Measurements from ENCODE around the gene BBS2.

The BBS2 gene

GRCh38 chr16:56519459-56520250 lies at the start of gene BBS2:
Gene BBS2 (minus strand): TSS chr16:56520024. CDS start chr16:56519862, 162 bp downstream.
- in situ Hi-C loops (cut with HindIII; ENCODE audit: low sequenced_read_pairs), result no loop called here

- in situ Hi-C loops (cut with HindIII; ENCODE audit: low sequenced_read_pairs), result loop anchor here (5.0 kb wide), 1 partner anchor 87 kb away; the partner anchor contains the start of gene MT1B
These were observed 45.1 kb upstream of the BBS2 start, which contains the start of gene MT4 for GRCh38 chr16:56564793-56565477. Gene MT4 (plus strand): TSS chr16:56565073. CDS start chr16:56565129, 56 bp downstream.

GRCh38 chr16:56561126-56561525 lies 41.3 kb upstream of the BBS2 start:
- in situ Hi-C loops (cut with HindIII; ENCODE audit: low sequenced_read_pairs), result no loop called here

DNA sequence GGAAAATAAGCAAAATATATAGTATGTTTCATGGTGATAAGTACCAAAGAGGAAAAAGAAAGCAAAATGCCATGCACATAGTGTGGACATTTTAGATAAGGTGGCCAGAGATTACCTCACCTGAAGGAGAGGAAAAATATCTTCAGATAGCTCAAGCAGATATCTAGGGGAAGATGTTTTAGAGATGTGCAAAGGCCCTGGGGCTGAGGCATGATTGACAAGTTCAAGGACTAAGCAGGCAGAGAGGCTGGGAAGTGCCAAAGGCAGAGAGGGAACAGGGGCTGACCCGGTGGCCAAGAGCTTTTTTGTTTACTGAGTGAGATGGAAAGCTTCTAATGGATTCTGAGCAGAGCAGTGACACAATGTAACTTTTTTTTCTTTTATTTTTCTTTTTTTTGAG lies 40.6 kb upstream of the BBS2 start:
- in situ Hi-C loops (cut with HindIII; ENCODE audit: low sequenced_read_pairs), result no loop called here

DNA sequence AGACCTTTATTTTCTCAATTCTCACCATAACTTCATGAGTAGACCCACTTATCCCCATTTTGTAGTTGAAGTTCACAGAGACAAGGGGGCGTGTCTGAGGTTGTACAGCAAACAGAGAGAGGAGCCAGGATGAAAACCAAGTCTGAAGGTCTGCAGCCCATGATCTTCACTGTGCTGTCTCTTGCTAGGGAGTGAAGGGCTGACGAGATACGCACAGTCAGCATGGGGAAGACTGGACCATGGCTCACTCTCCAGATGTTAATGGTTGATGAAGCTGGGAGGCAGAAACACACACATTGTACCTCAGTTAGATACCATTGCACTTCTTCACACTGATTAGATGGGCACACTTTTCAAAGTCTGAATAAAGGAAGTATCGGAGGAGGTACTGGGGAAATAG lies 39.3 kb upstream of the BBS2 start:
- in situ Hi-C loops (cut with HindIII; ENCODE audit: low sequenced_read_pairs), result no loop called here

DNA sequence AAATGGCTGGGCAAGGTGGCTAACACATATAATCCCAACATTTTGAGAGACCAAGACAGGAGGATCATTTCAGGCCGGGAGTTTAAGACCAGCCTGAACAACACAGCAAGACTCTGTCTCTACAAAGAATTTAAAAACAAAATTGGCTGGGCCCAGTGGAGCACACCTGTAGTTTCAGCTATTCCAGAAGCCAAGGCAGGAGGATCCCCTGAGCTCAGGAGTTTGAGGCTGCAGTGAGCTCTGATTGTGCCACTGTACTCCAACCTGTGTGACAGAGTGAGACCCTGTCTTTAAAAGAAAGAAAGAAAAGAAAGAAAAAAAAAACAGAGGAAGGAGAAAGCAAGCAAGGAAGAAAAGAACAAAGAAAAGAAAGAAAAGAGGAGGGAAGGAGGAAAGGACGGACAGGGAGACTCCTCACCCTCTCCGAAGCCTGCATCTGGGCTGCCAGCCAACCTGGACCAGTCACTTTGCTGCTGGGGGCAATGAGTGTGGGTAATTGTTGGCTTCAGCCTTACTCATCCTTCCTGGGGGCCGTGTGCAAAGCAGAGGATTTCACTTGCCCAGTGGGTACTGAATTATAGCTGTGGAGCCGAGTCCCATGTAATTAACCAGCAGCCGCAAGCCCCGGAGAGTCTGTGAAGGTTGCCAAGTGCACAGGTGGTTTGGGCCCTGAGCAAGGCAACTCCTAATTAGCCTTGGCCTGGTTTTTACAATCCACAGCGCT lies 38.4 kb upstream of the BBS2 start:
- in situ Hi-C loops (cut with HindIII; ENCODE audit: low sequenced_read_pairs), result no loop called here

DNA sequence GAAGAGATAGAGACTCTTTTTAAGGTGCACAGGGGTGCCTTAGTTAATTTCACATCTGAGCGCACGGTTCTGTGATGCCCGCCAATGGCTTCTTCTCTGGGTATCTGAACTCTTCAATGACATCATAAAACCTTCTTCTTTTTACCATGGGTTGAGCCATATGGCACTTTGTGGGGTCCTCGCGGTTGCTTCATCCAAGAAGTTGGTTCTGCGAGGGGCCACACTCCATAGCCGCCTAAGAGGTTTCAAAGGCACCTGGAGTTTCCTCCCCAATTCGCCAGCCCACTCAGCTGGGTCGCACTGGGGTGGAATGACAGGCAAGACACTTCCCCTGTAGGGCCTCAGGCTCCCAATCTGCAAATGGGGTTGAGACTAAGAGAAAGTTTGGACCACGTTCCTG lies 34.6 kb upstream of the BBS2 start:
- in situ Hi-C loops (cut with HindIII; ENCODE audit: low sequenced_read_pairs), result no loop called here

DNA sequence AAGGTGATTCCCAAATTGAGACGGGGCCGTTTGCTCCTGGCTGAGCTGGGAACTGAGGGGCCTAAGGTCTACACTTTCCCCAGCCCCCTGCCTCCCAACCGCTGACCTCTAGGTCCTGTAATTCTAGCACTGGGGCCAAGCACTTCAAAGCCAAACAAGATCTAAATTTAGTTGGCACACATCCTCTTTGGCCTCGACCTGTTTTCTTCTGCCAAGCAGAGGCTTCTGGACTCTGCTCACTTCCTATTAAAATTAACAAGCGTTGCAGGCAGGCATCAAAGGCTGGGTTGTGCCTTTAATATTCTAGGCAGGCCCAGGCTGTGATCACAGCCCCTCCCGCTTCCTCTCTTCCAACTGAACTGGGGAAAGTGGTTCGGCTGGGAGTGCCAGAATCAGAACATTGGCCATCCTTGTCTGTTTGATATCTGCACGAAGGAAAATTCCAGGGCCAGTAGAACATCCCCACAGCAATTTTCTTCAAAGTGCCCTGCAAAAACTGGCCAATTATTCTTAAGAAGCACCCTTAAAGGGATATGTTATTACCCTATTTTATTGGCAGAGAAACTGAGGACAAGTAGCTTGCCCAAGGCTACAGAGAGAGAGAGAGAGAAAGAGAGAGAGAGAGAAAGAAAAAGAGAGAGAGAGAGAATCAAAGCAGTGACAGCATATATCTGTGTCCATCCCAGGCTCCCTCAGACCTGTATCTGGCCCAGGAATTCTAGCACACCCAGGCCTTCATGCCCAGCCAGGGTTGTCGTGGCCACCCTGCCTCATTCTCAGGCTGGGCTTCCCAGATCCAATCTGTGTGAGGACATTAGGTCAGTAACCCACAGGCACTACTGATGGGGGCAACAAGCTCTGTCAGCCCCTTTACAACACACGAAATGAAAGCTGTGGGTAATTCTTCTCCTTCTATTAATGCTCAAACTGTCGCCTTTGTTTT lies 32.2 kb upstream of the BBS2 start:
- in situ Hi-C loops (cut with HindIII; ENCODE audit: low sequenced_read_pairs), result no loop called here

GRCh38 chr16:56549744-56550385 lies 30.0 kb upstream of the BBS2 start:
- in situ Hi-C loops (cut with HindIII; ENCODE audit: low sequenced_read_pairs), result loop anchor here (5.0 kb wide), 1 partner anchor 68 kb away; no protein-coding TSS in a partner anchor

GRCh38 chr16:56549161-56549560 lies 29.3 kb upstream of the BBS2 start:
- in situ Hi-C loops (cut with HindIII; ENCODE audit: low sequenced_read_pairs), result loop anchor here (5.0 kb wide), 1 partner anchor 67 kb away; no protein-coding TSS in a partner anchor

DNA sequence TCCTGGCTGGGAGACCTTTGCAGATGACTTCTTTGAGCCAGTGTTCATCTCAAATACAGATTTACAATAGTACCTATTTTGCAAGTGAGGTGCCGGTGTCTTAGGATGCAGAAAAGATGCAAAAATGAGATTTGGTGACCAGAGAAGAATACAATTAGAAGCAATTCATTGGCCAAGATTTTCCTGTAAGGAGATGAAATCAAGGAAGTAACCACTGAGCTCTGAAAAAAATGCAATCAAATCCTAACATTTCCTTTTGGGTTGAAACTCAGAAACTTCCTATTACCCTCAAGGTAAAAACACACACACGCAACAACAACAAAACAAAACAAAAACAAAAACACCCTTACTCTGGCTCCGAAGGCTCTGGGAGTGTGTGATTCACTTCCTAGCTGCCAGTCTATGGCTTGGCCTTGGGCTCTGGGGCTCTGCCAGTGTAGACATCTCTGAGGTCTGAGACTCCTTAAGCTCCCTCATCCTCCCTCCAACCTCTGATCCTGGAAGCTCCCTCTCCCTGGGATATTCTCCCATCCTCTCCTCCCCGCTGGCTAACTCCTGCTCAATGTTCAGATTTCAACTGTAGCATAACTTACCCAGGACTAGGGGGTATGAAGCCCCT lies 28.2 kb upstream of the BBS2 start:
- in situ Hi-C loops (cut with HindIII; ENCODE audit: low sequenced_read_pairs), result loop anchor here (5.0 kb wide), 1 partner anchor 66 kb away; no protein-coding TSS in a partner anchor

DNA sequence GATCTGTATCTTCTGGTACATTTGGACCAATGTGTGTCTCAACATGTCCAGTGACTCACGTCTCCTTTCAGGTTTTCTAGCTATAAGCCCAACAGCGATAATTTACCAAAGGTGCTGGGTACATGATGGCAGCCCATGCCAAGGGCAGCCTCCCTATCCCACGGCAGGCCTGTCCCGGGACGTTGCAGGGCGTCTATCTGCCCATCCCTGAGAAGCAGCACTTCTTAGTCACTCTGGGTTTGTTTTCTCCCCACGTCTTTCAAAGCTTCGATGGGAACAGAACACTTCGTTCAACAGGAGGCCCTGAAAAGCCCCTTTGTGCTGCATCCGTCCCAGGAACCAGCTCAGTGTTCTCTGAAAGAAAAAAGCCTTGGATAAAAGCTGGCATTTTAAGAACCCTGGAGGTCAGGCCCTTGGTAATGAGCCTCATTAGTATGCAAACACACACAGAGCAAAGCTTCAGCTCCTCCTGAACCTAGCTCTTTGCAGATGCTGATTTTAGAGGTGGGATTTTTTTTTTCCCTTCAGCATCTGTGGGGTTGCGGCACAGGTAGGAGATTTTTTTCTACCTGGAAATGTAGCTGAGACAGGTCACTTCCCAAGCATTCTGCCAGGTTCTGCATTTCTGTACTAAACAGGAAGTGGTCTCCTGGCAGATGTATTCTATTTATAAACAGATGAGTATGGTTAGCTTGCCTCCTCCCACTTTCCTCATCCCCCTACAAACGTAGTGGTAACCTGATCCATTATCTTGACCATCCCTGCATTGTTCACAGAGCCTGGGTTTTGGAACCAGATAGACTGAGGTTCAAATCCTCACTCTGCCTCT lies 27.5 kb upstream of the BBS2 start:
- in situ Hi-C loops (cut with HindIII; ENCODE audit: low sequenced_read_pairs), result loop anchor here (5.0 kb wide), 1 partner anchor 65 kb away; no protein-coding TSS in a partner anchor

DNA sequence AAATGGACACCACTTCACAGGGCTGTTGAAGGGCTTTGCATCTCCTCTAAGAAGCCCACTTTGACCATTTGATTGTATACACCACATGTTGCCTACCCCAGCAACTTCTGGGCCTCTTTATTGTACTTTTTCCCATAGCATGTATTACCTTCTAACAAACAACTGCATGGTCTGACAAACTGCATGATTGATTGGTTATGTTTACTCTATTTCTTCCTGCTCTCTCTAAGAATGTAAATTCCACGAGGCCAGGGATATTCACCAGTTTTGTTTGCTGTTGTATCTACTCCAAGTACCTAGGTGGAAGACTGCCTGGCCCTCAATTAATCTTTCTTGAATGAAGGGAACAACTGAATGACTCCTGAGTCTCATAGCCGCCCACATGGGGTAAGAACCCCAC lies 22.2 kb upstream of the BBS2 start:
- in situ Hi-C loops (cut with HindIII; ENCODE audit: low sequenced_read_pairs), result no loop called here

DNA sequence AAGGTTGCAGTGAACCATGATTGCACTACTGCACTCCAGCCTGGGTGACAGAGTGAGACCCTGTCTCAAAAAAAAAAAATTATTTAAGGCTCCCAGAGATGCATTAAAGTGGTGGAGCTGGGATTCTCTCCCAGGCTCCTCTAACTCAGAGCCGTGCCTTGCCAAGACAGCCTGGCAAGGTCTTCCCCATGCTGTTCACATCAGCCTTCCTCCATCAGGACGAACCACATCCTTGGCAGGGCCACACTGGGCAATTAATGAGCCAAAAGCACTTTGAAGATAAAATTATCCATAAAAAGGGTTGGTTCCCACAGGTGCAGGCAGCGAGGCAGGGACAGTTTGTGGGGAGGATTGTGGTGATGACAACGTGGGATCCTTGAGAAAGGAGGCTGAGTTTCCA lies 19.8 kb upstream of the BBS2 start:
- in situ Hi-C loops (cut with HindIII; ENCODE audit: low sequenced_read_pairs), result no loop called here

DNA sequence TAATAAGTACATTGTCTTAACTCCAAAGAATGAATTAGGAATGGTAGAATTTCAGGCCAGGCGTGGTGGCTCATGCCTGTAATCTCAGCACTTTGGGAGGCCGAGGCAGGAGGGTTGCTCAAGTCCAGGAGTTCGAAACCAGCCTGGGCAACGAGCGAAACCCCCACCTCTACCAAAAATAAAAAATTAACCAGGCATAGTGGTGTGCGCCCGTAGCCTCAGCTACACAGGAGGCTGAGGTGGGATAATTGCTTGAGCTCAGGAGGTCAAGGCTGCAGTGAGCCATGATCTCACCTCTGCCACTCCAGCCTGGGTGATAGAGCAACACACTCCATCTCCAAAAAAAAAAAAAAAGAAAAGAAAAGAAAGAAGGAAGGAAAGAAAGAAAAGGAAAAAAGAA lies 18.5 kb upstream of the BBS2 start:
- in situ Hi-C loops (cut with HindIII; ENCODE audit: low sequenced_read_pairs), result no loop called here

DNA sequence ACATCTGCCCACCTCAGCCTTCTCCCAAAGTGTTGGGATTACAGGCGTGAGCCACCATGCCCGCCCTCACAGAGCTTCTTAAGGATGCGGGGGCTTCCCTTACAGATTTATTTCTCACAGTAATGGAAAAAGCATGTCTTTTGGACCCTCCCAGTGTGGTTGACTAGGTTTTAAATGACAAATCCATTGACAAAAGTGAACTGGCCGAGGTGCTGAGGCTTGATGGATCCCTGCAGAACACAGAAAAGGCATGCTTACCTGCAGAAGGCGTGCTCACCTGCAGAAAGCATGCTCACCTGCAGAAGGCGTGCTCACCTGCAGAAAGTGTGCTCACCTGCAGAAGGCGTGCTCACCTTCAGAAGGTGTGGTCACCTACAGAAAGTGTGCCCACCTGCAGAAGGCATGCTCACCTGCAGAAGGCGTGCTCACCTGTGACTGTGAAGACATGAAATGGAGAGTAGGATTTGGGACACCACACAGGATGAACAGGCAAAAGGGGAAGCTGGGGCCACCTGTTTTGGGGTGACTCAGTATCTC lies 15.1 kb upstream of the BBS2 start:
- in situ Hi-C loops (cut with HindIII; ENCODE audit: low sequenced_read_pairs), result no loop called here

DNA sequence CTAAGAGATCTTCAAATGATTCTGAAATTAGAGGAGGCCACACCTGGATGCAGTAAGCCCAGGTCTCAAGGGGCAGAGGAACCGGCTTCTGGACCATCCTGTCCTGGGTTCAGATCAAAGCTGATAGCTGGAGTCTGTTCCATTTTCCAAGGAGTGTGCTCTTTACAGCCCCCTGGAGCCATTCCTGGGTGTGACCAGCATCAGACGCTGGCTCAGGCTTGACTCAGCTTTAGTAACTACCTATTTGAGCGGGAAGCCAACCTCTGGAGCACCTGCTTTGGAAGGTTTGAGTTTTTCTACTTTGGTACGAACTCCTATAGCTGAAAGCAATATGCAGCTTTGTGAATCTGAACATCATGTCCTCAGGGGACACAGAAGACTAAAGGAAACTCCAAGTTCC lies 12.9 kb upstream of the BBS2 start:
- in situ Hi-C loops (cut with HindIII; ENCODE audit: low sequenced_read_pairs), result no loop called here

GRCh38 chr16:56530872-56531271 lies 11.0 kb upstream of the BBS2 start:
- in situ Hi-C loops (cut with HindIII; ENCODE audit: low sequenced_read_pairs), result no loop called here
